Measurements from ENCODE around the gene C2orf78.
"Not testable (repeated sequence)": the region's sequence is repeated elsewhere in the genome, so short reads cannot be mapped to it uniquely, and the experiment has no call there.

C2orf78 gene
- total RNA-seq, result 0 reads per million in 2 donors

- DNase-seq, result not testable (repeated sequence)
These were observed at the start of gene C2orf78 for GRCh38 chr2:73783883-73784282. Gene C2orf78 (plus strand): TSS chr2:73784183. CDS start chr2:73784310, 127 bp downstream.

- no peak for DNase-seq
These were observed 47.6 kb upstream of the C2orf78 start for GRCh38 chr2:73736378-73736777.

- DNase-seq, result peak; percentile 88
These were observed 46.9 kb upstream of the C2orf78 start, which contains the start of gene TPRKB for GRCh38 chr2:73736855-73737779. Gene TPRKB (minus strand): TSS chr2:73737345. CDS start chr2:73734569, 2,776 bp downstream.

- DNase-seq, result no peak
These were observed 44.9 kb upstream of the C2orf78 start for GRCh38 chr2:73739101-73739500.

- no peak for DNase-seq
These were observed 43.2 kb upstream of the C2orf78 start for GRCh38 chr2:73740767-73741166.

- no peak for DNase-seq
These were observed 37.7 kb upstream of the C2orf78 start for GRCh38 chr2:73746015-73746876.

- DNase-seq, result no peak
These were observed 37.1 kb upstream of the C2orf78 start for GRCh38 chr2:73746877-73747208.

GRCh38 chr2:73749314-73749713, 34.7 kb upstream of the C2orf78 start:
- DNase-seq, result no peak

GRCh38 chr2:73754332-73754731, 29.7 kb upstream of the C2orf78 start:
- not testable (repeated sequence) for DNase-seq

GRCh38 chr2:73759285-73759764, 24.7 kb upstream of the C2orf78 start:
- no peak for DNase-seq

GRCh38 chr2:73759904-73760303, 24.1 kb upstream of the C2orf78 start:
- no peak for DNase-seq

- no peak for DNase-seq
These were observed 21.4 kb upstream of the C2orf78 start for GRCh38 chr2:73762571-73762970.

- no peak for DNase-seq
These were observed 19.0 kb upstream of the C2orf78 start for GRCh38 chr2:73764945-73765344.

GRCh38 chr2:73766349-73766748, 17.6 kb upstream of the C2orf78 start:
- no peak for DNase-seq

- no peak for DNase-seq
These were observed 17.0 kb upstream of the C2orf78 start for GRCh38 chr2:73766994-73767393.

- DNase-seq, result no peak
These were observed 13.3 kb upstream of the C2orf78 start for GRCh38 chr2:73770725-73771124.

GRCh38 chr2:73772819-73773218, 11.2 kb upstream of the C2orf78 start:
- no peak for DNase-seq

- no peak for DNase-seq
These were observed 7.6 kb upstream of the C2orf78 start for GRCh38 chr2:73776381-73776780.

GRCh38 chr2:73776869-73777519, 7.0 kb upstream of the C2orf78 start:
- no peak for DNase-seq

- not testable (repeated sequence) for DNase-seq
These were observed 5.0 kb upstream of the C2orf78 start for GRCh38 chr2:73778867-73779466.

GRCh38 chr2:73779467-73780236, 4.3 kb upstream of the C2orf78 start, which contains the start of gene DUSP11:
Gene DUSP11 (minus strand): TSS chr2:73780103. CDS start chr2:73779974, 129 bp downstream.
- peak; percentile 95 for DNase-seq

GRCh38 chr2:73780237-73780582, 3.8 kb upstream of the C2orf78 start:
- DNase-seq, result no peak

All from T-helper 9 cell (primary cell).